ENCODE results near the gene APOM.

Gene APOM

DNA sequence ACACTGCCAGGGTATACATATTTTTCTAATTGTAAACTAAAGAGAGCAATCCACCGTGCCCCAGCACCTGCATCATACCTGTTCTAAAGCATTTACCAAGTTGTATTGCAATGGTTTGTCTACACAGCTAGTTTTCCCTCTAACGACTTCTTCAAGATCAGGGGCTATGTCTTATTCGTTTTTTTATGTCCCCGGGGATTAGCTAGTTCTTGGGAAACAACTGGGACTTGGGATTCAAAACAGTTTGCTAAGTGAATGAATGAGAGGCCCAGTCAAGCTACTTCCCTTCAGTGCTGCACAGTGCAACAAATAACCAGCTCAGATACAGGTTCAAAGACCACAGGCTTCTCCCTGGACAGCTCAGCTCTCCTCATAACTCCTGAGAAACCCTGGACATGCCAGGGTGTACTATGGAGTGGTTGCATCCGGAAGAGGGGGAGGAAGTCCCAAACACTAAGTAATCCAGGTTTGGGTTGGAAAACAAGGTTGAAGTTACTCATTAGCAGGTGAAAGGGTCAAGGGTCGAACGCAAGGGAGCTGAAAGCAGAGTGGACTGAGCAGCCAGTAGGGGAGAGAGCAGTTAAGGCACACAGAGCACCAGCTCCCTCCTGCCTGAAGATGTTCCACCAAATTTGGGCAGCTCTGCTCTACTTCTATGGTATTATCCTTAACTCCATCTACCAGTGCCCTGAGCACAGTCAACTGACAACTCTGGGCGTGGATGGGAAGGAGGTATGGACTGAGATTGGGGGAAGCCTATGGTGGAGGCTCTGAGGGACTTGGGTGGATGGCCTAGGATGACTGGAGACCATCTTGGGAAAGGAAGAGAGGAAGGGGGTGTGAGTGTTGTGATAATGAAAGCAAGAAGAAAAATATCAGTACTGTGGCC is at the start of gene APOM:
Gene APOM (plus strand): TSS at position 546 of the 889 bp plus-strand sequence. CDS start 73 bp downstream, at position 619.
- TF ChIP-seq CTCF (IDR thresholded peaks at IDR 0.05; ENCODE audit: low read depth, low read length) = no peak
- no peak for DNase-seq (ENCODE audit: extremely low read depth, low read depth)

DNA sequence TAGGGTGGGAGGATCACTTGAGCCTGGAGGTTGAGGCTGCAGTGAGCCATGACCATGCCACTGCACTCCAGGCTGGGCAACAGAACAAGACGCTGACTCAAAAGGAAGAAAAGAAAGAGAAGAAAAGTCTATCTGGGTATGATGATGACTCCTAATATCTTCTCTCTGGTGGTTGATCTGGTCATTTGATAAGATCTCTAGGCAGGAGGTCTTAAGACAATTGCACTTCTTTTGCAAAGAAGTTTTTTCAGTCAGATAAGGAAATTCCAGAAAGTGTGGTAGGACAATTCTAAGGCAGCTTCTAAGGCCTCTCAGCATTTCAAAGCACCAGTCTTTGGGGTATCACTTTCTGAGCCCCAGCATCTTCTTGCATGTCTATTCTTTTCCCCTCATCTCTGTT is 48.4 kb upstream of the APOM start:
- DNase-seq (ENCODE audit: extremely low read depth, low read depth) = no peak
- no peak for TF ChIP-seq CTCF (IDR thresholded peaks at IDR 0.05; ENCODE audit: low read depth, low read length)

DNA sequence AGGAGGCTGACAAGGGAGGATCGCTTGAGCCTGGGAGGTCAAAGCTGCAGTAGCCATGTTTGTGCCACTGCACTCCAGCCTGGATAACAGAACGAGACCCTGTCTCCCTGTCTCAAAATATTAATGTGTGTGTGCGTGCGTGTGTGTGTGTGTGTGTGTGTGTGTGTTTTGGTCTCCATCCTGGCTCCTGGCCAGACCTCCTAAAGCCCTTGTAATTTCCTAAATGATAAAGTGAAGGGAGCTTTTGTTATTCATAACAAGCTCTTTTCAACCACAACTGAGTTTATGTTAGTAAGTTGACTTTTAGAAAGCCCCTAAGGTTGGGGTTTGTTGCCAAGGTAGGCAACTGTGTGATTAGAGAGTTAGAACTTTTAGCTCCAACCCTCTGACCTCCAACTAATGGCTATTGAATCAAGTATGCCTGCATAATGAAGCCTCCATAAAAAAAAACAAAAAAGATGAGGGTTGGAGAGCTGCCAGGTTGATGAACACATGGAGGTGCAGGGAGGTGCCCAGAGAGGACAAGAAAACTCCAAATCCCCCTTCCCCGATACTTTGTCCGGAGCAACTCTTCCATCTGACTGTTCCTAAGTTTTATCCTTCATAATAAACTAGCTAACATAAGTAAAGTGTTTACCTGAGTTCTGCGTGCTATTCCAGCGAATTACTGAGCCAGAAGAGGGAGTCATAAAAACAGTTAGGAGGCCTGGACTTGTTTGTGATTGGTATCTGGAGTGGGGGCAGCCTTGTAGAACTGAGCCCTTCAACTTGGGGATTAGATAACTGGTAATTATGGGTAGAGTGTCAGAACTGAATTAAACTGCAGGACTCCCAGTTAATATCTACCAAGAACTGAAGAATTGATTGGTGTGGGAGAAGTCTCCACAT is 45.9 kb upstream of the APOM start:
- DNase-seq (ENCODE audit: extremely low read depth, low read depth) = no peak
- no peak for TF ChIP-seq CTCF (IDR thresholded peaks at IDR 0.05; ENCODE audit: low read depth, low read length)

DNA sequence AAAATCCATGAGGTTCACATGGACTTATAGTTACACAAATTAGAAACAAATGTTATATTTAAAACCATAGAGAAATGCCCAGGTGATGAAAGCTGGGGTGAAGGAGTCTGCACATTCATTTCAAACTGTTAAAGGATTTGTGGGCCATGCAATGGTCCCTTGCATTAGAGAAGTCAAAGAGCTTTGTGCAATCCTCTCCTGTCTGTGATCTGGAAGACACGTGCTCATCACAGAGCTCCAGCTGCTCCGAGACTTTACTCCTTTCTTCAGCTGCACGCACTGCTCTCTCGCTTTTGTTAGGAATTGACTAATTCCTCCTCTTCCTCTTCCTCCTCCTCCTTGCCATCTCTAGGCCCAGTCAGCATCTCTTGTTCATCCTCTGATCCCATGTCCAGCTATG is 44.7 kb upstream of the APOM start:
- TF ChIP-seq CTCF (IDR thresholded peaks at IDR 0.05; ENCODE audit: low read depth, low read length) = no peak
- DNase-seq (ENCODE audit: extremely low read depth, low read depth) = peak; percentile 27

GRCh38 chr6:31614075-31614619 is 41.5 kb upstream of the APOM start:
- TF ChIP-seq CTCF (IDR thresholded peaks at IDR 0.05; ENCODE audit: low read depth, low read length) = no peak
- DNase-seq (ENCODE audit: extremely low read depth, low read depth) = no peak

DNA sequence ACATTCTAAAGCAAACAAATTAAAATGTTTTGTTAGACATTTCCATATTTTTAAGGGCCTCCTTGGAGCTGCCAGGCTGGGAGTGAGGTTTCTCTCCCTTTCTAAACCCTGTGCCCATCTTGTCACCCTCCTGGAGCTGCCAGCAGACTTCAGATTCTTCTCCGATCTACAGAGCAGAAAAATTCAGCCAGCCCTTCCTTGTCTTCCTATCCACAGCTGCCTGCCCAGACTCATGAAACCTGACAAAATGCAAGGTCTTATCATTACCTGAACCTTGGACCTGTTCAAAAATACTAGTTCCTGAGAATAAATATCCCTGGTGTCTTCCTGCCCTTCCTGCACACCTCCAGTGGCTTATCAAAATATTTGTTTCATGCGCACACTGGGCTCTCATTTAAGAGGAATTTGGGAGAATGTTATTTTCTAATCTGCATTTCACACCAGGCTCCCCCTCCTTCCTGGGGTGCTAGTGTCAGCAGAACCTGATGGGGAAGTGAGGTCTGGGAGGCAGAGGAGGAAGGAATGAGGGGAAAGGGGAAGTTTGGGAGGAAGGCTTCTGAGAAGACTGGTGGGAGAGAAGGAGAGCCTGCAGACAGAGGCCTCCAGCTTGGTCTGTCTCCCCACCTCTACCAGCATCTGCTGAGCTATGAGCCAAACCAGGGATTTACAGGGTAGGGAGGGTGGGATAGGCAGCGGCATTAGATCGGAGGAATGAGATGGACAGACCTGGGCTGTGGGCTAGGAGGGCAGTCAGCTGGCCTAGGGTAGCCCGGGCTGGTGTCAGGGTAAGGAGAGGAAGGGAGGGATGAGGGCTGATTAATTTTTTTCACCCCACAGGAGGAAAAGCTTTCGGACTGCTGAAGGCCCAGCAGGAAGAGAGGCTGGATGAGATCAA is 40.8 kb upstream of the APOM start, which contains the start of gene AIF1:
Gene AIF1 (plus strand): TSS at position 551 of the 895 bp plus-strand sequence. CDS start 96 bp downstream, at position 647.
- no peak for TF ChIP-seq CTCF (IDR thresholded peaks at IDR 0.05; ENCODE audit: low read depth, low read length)
- DNase-seq (ENCODE audit: extremely low read depth, low read depth) = no peak
